GM12891 (cell line): ENCODE results near the gene KLHL6.
"Not testable (repeated sequence)": the region's sequence is repeated elsewhere in the genome, so short reads cannot be mapped to it uniquely, and the experiment has no call there.

ENCODE experiments used
- DNase-seq: peaks from one replicate; pipeline ENCODE4 v3.0.0; 2011; ENCODE audit warnings: low spot score; ENCODE audit not compliant: insufficient read length
- FAIRE-seq: peaks from 2 replicates; lab custom pipeline; 2011; peaks lifted over from hg19 to GRCh38; lab: Jason Lieb, UNC
- PAX5 ChIP-seq: IDR thresholded peaks from 2 replicates; pipeline ENCODE4 v1.6.1; 2011; ENCODE audit warnings: low read length, moderate library complexity, mild to moderate bottlenecking; ENCODE audit not compliant: insufficient read depth, severe bottlenecking
- POLR2A ChIP-seq: IDR thresholded peaks from 2 replicates; pipeline ENCODE4 v1.6.1; 2011; ENCODE audit warnings: low read depth, low read length, control low read depth
- POLR2AphosphoS5 ChIP-seq: IDR thresholded peaks from 2 replicates; pipeline ENCODE4 v1.6.1; 2011; ENCODE audit warnings: low read depth, low read length, control low read depth
- POU2F2 ChIP-seq: IDR thresholded peaks from 2 replicates; pipeline ENCODE4 v1.6.1; 2011; ENCODE audit warnings: low read depth, mild to moderate bottlenecking, control low read depth, low read length, moderate library complexity
- SPI1 ChIP-seq: IDR thresholded peaks from 2 replicates; pipeline ENCODE4 v1.6.1; 2011; ENCODE audit warnings: low read depth, low read length, control low read depth
- TAF1 ChIP-seq: IDR thresholded peaks from 2 replicates; pipeline ENCODE4 v1.6.1; 2011; ENCODE audit warnings: low read depth, low read length, control low read depth

The KLHL6 gene

DNA sequence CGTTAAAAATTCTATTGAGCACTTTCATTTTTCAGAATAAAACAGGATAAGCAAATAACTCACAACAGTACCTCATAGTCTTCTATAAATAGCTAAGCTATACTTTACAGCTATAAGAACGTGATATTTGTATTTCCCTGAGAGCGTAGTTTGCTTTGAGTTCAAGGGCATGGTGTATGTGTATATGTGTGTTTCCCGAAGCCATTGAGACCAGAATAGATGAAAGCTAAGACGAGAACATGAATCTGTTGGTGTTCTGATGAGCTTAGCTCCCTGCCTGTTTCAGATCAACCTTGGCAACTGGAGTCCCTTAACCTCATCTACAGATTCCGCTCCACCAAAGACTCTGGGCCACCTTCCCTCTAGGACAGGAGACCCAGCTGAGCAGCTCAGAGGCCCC, 67.6 kb downstream of the KLHL6 start:
- FAIRE-seq, result no peak
- DNase-seq, result no peak
- TF ChIP-seq SPI1, result no peak
- TF ChIP-seq PAX5, result no peak
- TF ChIP-seq POU2F2, result no peak
- TF ChIP-seq TAF1, result no peak
- TF ChIP-seq POLR2AphosphoS5, result no peak
- no peak for TF ChIP-seq POLR2A

DNA sequence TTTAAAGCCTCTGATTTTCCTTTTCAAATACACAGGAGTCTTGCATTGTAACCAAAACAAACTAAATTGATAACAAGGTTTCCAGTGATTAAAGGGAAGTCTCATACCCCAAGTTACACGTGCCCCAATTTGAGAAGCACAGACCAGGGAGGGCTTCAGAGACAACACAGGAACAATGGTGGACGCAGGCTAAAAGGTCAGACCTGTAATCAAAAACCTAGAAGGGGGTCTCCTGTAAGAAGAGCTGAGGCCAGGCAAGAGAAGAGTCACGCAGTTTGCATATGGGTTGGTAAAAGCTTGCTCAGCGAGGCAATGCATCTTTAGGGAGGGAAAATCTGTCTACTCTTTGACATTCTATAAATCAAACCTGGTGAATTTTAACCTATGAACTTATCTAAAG, 68.5 kb downstream of the KLHL6 start:
- FAIRE-seq (no peak), DNase-seq (no peak)
- TF ChIP-seq POU2F2, result no peak
- no peak for TF ChIP-seq POLR2AphosphoS5
- no peak for TF ChIP-seq PAX5
- TF ChIP-seq TAF1, result no peak
- no peak for TF ChIP-seq POLR2A
- TF ChIP-seq SPI1, result no peak

DNA sequence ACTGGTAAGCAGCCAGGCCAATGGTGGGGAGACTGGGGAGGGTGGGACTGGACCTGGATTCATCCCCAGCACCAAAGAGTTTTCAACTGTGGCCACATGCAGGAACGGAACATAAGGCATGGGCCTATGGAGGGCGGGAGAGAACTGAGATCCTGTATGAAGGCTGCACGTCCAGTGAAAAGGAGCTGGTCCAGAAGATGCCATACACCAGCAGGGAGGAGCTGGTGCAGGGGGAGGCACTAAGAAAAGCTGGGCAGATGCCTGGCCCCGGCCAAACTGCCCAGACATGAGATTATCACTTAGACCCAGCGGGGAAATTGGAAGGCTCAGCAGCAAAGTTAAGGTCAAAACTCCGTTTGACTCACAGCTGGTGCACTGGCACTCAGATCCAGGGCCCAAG, 69.0 kb downstream of the KLHL6 start:
- DNase-seq (no peak), FAIRE-seq (no peak)
- TF ChIP-seq POLR2A, result no peak
- no peak for TF ChIP-seq POLR2AphosphoS5
- TF ChIP-seq TAF1, result no peak
- TF ChIP-seq PAX5, result no peak
- TF ChIP-seq POU2F2, result no peak
- no peak for TF ChIP-seq SPI1

DNA sequence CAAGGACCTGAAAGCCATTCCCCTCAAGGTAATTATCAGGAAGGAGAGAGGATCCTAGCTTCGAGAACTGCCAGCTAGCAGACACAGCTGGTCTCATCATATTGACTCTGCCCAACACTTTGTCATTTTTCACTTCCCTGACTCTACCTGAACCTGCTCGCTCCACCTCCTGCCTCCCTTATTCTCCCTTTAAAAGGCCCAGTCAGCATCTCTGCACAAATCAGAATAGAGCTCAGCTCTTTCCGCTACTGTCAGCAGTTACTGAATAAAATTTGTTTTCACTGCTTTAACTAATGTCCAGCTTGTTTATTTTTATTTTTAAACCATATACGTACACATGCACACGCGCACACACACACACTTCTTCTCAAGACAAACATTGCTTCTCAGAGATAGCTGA, 69.9 kb downstream of the KLHL6 start:
- TF ChIP-seq POLR2AphosphoS5 (no peak), TAF1 (no peak), SPI1 (no peak), POU2F2 (no peak), PAX5 (no peak), POLR2A (no peak)
- FAIRE-seq, result no peak

DNA sequence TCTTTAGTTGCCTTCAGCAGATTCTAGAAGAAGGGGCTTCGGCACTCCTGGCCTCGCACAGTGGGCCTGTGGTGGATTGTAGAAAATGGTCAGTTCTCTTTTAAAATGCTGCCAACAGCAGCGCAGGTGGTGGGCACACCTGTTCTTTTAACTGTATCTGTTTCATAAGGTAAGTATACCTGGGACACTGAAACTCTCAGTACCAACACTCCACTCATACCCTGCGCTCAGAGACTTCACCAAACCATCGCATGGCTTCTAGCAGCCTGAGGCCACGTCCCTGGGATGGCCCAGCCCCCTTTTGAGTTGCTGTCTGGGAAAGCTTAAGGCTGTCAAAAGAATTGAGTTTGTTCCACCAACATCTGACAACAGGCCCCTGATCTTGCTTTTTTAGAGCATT, 70.4 kb downstream of the KLHL6 start:
- DNase-seq, result no peak
- TF ChIP-seq TAF1, result no peak
- no peak for TF ChIP-seq POLR2A
- TF ChIP-seq SPI1, result no peak
- no peak for TF ChIP-seq PAX5
- no peak for TF ChIP-seq POU2F2
- no peak for TF ChIP-seq POLR2AphosphoS5

More for the DNA sequence above, 69.9 kb downstream of the KLHL6 start:
- DNase-seq, result no peak

GRCh38 chr3:183484431-183485075, 71.0 kb downstream of the KLHL6 start:
- DNase-seq (no peak), FAIRE-seq (no peak)
- TF ChIP-seq POU2F2, result no peak
- no peak for TF ChIP-seq PAX5
- no peak for TF ChIP-seq POLR2A
- TF ChIP-seq TAF1, result no peak
- TF ChIP-seq POLR2AphosphoS5, result no peak
- TF ChIP-seq SPI1, result no peak

More for the DNA sequence above, 70.4 kb downstream of the KLHL6 start:
- no peak for FAIRE-seq

DNA sequence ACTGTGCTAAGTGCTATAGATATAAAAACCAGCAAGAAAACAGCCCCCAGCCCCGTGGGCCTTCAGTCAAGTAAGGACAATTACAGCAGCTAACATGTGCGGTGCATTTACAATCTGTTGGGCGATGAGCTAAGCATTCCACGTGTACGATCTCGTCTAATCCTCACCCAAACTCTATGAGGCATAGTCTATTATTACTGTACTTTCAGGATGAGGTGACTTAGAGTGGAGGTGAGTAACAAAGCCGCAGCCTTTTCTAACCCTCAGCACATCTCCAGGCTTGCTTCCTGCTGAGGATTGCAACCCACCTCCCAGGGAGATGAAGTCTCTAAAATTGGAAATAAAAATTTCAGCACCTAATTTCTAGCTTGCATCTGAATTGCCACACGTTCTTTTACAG, 73.9 kb downstream of the KLHL6 start:
- DNase-seq (no peak), FAIRE-seq (no peak)
- TF ChIP-seq POLR2A (no peak), POLR2AphosphoS5 (no peak), SPI1 (no peak), POU2F2 (no peak), TAF1 (no peak), PAX5 (no peak)

- DNase-seq (no peak), FAIRE-seq (no peak)
- TF ChIP-seq POU2F2 (no peak), SPI1 (no peak), POLR2AphosphoS5 (no peak), POLR2A (no peak), TAF1 (no peak), PAX5 (no peak)
Observed at GRCh38 chr3:183478501-183478900, 77.0 kb downstream of the KLHL6 start.

DNA sequence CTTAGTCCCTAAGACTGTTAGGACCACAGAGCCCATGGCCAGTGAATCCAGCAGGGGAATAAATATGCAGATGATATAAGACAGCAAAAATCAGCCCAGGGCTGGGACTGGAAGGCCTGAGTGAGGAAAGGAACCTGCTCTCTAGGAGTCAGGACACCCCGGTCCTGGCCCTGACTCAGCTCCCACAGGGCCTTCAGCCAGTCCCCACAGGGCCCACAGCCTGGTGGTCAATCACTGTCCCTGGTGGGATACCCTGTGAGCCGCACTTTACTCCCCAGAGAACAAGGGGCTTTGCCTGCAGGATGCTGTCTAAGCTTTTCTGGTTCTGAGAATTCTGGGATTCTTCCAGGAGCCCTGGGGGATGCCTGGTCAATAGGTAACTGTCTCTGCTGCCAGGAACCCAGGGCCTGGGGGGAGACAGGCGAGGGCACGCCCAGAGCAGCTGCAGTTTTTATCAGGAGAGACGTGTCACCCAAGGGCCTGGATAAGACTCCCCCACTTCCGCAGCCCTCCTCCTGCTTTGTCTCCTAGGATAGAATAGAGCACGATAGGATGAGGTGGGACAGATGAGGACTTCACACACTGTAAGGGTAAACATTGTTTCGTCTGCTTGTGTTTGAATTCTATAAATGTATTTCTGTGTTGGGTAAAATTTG, 77.6 kb downstream of the KLHL6 start:
- no peak for FAIRE-seq
- TF ChIP-seq PAX5, result no peak
- no peak for TF ChIP-seq SPI1
- TF ChIP-seq TAF1, result no peak
- TF ChIP-seq POU2F2, result no peak
- no peak for TF ChIP-seq POLR2AphosphoS5
- TF ChIP-seq POLR2A, result no peak
- DNase-seq, result no peak

DNA sequence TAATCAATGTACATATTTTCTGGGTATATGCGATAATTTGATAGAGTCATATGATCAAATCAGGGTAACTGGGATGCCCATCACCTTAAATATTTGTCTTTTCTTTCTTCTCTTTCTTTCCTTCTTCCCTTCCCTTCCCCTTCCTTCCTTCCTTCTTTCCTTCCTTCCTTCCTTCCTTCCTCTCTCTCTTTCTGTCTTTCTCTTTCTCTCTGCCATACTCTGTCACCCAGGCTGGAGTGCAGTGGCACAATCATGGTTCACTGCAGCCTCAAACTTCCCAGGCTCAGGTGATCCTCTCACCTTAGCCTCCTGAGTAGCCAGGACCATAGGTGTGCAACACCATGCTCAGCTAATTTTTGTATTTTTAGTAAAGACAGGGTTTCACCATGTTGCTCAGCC, 79.7 kb downstream of the KLHL6 start:
- DNase-seq, FAIRE-seq: not testable (repeated sequence)
